Stimulated activated CD4-positive, alpha-beta T cell treated with anti-CD3 and anti-CD28 coated beads, Interleukin-15, amount 100 ng/mL, for 1 hour (primary cell): Measurements from ENCODE around the gene ALOX15B.
A peak's percentile ranks its signal among the peaks of the same experiment; 100 is the strongest.

Source experiments
- DNase-seq, 2 donors: peaks; one replicate each; pipeline ENCODE4 v3.0.0-alpha.2; 2020; ENCODE audit warnings: low read depth in 1 of 2, low spot score in 1 of 2

Gene ALOX15B

GRCh38 chr17:8079291-8080207, 40.7 kb downstream of the ALOX15B start:
- peak; percentile 57 to 70 for DNase-seq

- DNase-seq = no peak
Observed at GRCh38 chr17:8080208-8080798, 41.4 kb downstream of the ALOX15B start.

- DNase-seq = no peak
Observed at GRCh38 chr17:8080799-8081219, 42.0 kb downstream of the ALOX15B start.

- DNase-seq = no peak
Observed at GRCh38 chr17:8081876-8082275, 43.0 kb downstream of the ALOX15B start.

- no peak for DNase-seq
Observed at GRCh38 chr17:8082292-8082691, 43.4 kb downstream of the ALOX15B start.

GRCh38 chr17:8084250-8084649, 45.4 kb downstream of the ALOX15B start:
- no peak for DNase-seq

GRCh38 chr17:8087075-8087951, 48.5 kb downstream of the ALOX15B start, which contains the start of gene ALOX12B:
Gene ALOX12B (minus strand): TSS chr17:8087716. CDS start chr17:8087442, 274 bp downstream.
- no peak for DNase-seq

GRCh38 chr17:8087952-8088230, 49.0 kb downstream of the ALOX15B start:
- DNase-seq = no peak

- no peak for DNase-seq
Observed at GRCh38 chr17:8089728-8090127, 50.9 kb downstream of the ALOX15B start.

- no peak for DNase-seq
Observed at GRCh38 chr17:8091033-8091687, 52.3 kb downstream of the ALOX15B start.

GRCh38 chr17:8095361-8095760, 56.5 kb downstream of the ALOX15B start:
- DNase-seq = no peak

GRCh38 chr17:8096541-8096940, 57.7 kb downstream of the ALOX15B start:
- DNase-seq = no peak
